Liver (tissue), 3 donors: ENCODE results near the gene SH3PXD2B.

ENCODE experiments used
- ATF3 ChIP-seq: IDR thresholded peaks from 2 replicates; pipeline ENCODE4 v1.6.1; 2016; ENCODE audit warnings: antibody characterized with exemption
- CTCF ChIP-seq: fragments of 150-350 bp; IDR thresholded peaks from 2 replicates; pipeline ENCODE4 v1.5.1; 2017; ENCODE audit warnings: improper control_type of control experiment, low read depth, low read length; ENCODE audit not compliant: missing input control
- EGR1 ChIP-seq, 2 donors: IDR thresholded peaks; 2 replicates each; pipeline ENCODE4 v1.6.1; 2016 to 2018; ENCODE audit warnings: antibody characterized with exemption in 2 of 2, low read depth in 2 of 2
- GABPA ChIP-seq, 2 donors: IDR thresholded peaks in 1 of 2; conservative IDR thresholded peaks in 1 of 2; 2 replicates each; pipeline ENCODE4 v1.6.1; 2016; ENCODE audit warnings: antibody characterized with exemption in 2 of 2, mild to moderate bottlenecking in 1 of 2, moderate library complexity in 1 of 2
- JUND ChIP-seq, 2 donors: IDR thresholded peaks; 2 replicates each; pipeline ENCODE4 v1.6.1; 2016; ENCODE audit warnings: antibody characterized with exemption in 2 of 2
- MAX ChIP-seq: IDR thresholded peaks from 2 replicates; pipeline ENCODE4 v1.6.1; 2016; ENCODE audit warnings: antibody characterized with exemption
- NR2F2 ChIP-seq: IDR thresholded peaks from 2 replicates; pipeline ENCODE4 v1.6.1; 2016; ENCODE audit warnings: antibody characterized with exemption
- RAD21 ChIP-seq, 2 donors: IDR thresholded peaks; 2 replicates each; pipeline ENCODE4 v1.6.1; 2016; ENCODE audit warnings: antibody characterized with exemption in 2 of 2, mild to moderate bottlenecking in 2 of 2
- REST ChIP-seq: IDR thresholded peaks from 2 replicates; pipeline ENCODE4 v1.6.1; 2016; ENCODE audit warnings: antibody characterized with exemption, mild to moderate bottlenecking
- RXRA ChIP-seq, 2 donors: IDR thresholded peaks; 2 replicates each; pipeline ENCODE4 v1.6.1; 2017 to 2018; ENCODE audit warnings: antibody characterized with exemption in 2 of 2, mild to moderate bottlenecking in 1 of 2
- SP1 ChIP-seq: IDR thresholded peaks from 2 replicates; pipeline ENCODE4 v1.6.1; 2018; ENCODE audit warnings: antibody characterized with exemption, mild to moderate bottlenecking
- TAF1 ChIP-seq: conservative IDR thresholded peaks from 2 replicates; pipeline ENCODE4 v1.6.1; 2016; ENCODE audit warnings: antibody characterized with exemption, mild to moderate bottlenecking
- YY1 ChIP-seq: IDR thresholded peaks from 2 replicates; pipeline ENCODE4 v1.6.1; 2016; ENCODE audit warnings: antibody characterized with exemption, mild to moderate bottlenecking
- donor health status: healthy.
- donor health status: healthy.

GRCh38 chr5:172344855-172345409, 109.4 kb downstream of the SH3PXD2B start:
- no peak for TF ChIP-seq CTCF
- no peak for TF ChIP-seq TAF1
- TF ChIP-seq REST: no peak
- no peak for TF ChIP-seq RAD21 (IDR thresholded peaks at IDR 0.05)
- TF ChIP-seq GABPA (IDR thresholded peaks at IDR 0.05 in 1 of 2, conservative IDR thresholded peaks at IDR 0.05 in 1 of 2): no peak
- no peak for TF ChIP-seq SP1
- no peak for TF ChIP-seq ATF3
- no peak for TF ChIP-seq YY1
- no peak for TF ChIP-seq MAX
- TF ChIP-seq JUND (IDR thresholded peaks at IDR 0.05): no peak
- TF ChIP-seq NR2F2: no peak
- no peak for TF ChIP-seq EGR1 (IDR thresholded peaks at IDR 0.05; ENCODE audit: low read depth in 2 of 2)
- no peak for TF ChIP-seq RXRA (IDR thresholded peaks at IDR 0.05)
